Calu3 (cell line): Measurements from ENCODE around the gene RTN3. TPM values are rescaled to one million over a fixed set of nuclear protein-coding genes. Genes with fewer than 3 reads are reported as not detected.

Experiments used
- BruUV-seq: library from RNA; stranded (reverse); fragments of 400-500 nt; replicated peaks from 2 replicates; lab custom pipeline; 2021; lab: Mats Ljungman, UMichigan
- CTCF ChIA-PET: fragments of 300-600 bp; sonication (Branson Sonifier 250); formaldehyde crosslinking; loops from one replicate; lab custom pipeline; 2022; ENCODE audit warnings: antibody characterized with exemption; lab: Charles Lee
- DNase-seq: peaks from one replicate; pipeline ENCODE4 v3.0.0; 2022
- H3K27ac Mint-ChIP-seq: one replicate; pipeline ENCODE4 v1.8.0; 2022; ENCODE audit warnings: mixed read lengths; ENCODE audit not compliant: unreplicated experiment
- H3K27me3 Mint-ChIP-seq: one replicate; pipeline ENCODE4 v1.8.0; 2022; ENCODE audit warnings: mixed read lengths; ENCODE audit not compliant: unreplicated experiment
- H3K36me3 Mint-ChIP-seq: one replicate; pipeline ENCODE4 v1.8.0; 2022; ENCODE audit warnings: mild to moderate bottlenecking, moderate library complexity, mixed read lengths; ENCODE audit not compliant: insufficient read depth, unreplicated experiment
- H3K4me1 Mint-ChIP-seq: one replicate; pipeline ENCODE4 v1.8.0; 2022; ENCODE audit warnings: mild to moderate bottlenecking, low read depth, mixed read lengths; ENCODE audit not compliant: unreplicated experiment
- H3K4me3 Mint-ChIP-seq: one replicate; pipeline ENCODE4 v1.8.0; 2022; ENCODE audit warnings: mild to moderate bottlenecking, low read depth, moderate library complexity, mixed read lengths; ENCODE audit not compliant: unreplicated experiment
- H3K9me3 Mint-ChIP-seq: one replicate; pipeline ENCODE4 v1.8.0; 2022; ENCODE audit warnings: low read depth, mixed read lengths; ENCODE audit not compliant: unreplicated experiment
- intact Hi-C: fragments of 100-400 bp; cut with micrococcal nuclease; formaldehyde crosslinking; loops from one replicate; pipeline ENCODE4 v1.10.0; 2022; ENCODE audit not compliant: unreplicated experiment
- total RNA-seq: library from RNA; stranded (reverse); gene quantifications from 2 replicates; pipeline ENCODE4 v1.2.3, GENCODE V29; 2022
- TF ChIP-seq, protein P1 (sequence below): fragments of 200-600 bp; IDR thresholded peaks from one replicate; pipeline ENCODE4 v1.8.0; 2022; ENCODE audit warnings: antibody characterized with exemption; ENCODE audit not compliant: unreplicated experiment

The RTN3 gene
- total RNA-seq, 1 experiment from 2014 or later = 146 TPM

DNA sequence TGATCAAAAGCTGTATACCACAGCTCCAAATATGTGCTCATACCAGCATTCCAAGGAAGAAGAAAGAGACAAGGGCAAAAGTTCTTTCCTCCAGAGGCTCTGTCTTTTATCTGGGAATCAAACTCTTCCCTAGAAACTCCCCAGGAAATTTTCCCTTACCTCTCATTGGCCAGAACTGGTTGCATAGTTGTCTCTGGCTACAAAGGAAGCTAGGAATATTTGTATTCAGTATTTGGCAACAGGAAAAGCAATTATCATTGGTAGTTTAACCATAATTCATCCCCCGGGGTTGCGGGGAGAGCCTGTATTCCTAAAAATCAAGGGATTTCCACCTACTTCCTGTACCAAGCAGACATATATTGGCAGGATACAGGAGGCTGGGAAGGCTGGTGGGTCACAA is 97.7 kb downstream of the RTN3 start:
- Mint-ChIP-seq H3K27me3 (peaks cover 20% of the 10 kb centered on the region), H3K4me3 (no peak overlapping the region), H3K4me1 (no peaks in the 10 kb centered on the region), H3K9me3 (no peaks in the 10 kb centered on the region), H3K36me3 (no peaks in the 10 kb centered on the region), H3K27ac (no peak overlapping the region)
- no TSS peak for BruUV-seq
- TF ChIP-seq, protein P1, sequence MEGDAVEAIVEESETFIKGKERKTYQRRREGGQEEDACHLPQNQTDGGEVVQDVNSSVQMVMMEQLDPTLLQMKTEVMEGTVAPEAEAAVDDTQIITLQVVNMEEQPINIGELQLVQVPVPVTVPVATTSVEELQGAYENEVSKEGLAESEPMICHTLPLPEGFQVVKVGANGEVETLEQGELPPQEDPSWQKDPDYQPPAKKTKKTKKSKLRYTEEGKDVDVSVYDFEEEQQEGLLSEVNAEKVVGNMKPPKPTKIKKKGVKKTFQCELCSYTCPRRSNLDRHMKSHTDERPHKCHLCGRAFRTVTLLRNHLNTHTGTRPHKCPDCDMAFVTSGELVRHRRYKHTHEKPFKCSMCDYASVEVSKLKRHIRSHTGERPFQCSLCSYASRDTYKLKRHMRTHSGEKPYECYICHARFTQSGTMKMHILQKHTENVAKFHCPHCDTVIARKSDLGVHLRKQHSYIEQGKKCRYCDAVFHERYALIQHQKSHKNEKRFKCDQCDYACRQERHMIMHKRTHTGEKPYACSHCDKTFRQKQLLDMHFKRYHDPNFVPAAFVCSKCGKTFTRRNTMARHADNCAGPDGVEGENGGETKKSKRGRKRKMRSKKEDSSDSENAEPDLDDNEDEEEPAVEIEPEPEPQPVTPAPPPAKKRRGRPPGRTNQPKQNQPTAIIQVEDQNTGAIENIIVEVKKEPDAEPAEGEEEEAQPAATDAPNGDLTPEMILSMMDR = no peak
- intact Hi-C loops = no loop called here
- CTCF ChIA-PET = interaction anchor here (1.4 kb wide), 1 partner anchor 10 kb away, joined by 5 read pairs; the partner anchor contains the start of gene ZFTA
- DNase-seq = no peak

DNA sequence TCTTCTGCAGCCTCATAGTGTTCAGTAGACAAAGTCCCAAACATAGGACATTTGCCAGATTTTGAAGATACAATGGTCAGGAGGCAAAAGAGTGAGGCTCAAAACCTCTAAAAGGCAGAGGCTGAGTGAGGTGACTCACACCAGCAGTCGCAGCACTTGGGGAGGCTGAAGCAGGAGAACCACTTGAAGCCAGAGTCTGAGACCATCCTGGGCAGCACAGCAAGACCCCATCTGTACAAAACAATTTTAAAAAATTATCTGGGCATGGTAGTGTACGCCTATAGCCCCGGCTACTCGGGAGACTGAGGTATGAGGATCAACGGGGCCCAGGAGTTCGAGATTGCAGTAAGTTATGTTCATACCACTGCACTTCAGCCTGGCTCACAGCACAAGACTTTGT is 101.4 kb downstream of the RTN3 start:
- CTCF ChIA-PET = no interaction called here
- TF ChIP-seq, protein P1 = no peak
- no peaks in the 10 kb centered on the region for H3K4me1 Mint-ChIP-seq

DNA sequence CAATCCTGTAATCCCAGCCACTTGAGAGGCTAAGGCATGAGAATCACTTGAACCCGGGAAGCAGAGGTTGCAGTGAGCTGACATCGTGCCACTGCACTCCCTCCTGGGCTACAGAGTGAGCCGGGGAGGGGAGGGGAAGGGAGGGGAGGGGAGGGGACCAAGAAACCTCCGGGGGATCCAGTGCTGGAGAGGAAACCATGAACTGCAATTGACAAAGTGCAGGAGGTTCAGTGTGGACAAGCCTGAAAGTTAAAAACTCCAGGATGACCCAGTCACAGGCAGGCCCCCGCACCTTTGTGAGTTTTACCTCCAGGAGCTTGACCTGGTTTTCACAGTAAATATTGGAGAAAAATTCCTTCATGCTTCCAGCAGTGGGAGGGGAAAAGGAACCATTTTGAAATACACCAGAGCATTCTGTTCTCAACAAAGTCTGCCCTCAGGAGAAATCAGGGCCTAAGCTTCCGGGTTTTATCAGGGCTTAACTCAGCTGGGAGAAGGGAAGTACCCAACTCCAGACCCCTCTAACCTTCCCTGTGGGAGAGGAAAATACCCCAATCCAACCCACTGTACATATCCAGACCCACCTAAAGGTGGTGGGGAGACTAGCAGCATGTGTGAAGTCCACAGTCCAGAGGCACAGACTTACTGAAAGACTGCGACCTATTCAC is 102.8 kb downstream of the RTN3 start:
- intact Hi-C loops = no loop called here
- TF ChIP-seq, protein P1 = no peak
- DNase-seq = no peak
- CTCF ChIA-PET = no interaction called here
- no TSS peak for BruUV-seq
- no peak overlapping the region for H3K4me3 Mint-ChIP-seq
- no peaks in the 10 kb centered on the region for H3K4me1 Mint-ChIP-seq
- no peaks in the 10 kb centered on the region for H3K9me3 Mint-ChIP-seq
- H3K36me3 Mint-ChIP-seq = no peaks in the 10 kb centered on the region
- no peak overlapping the region for H3K27ac Mint-ChIP-seq
- peaks cover under 1% of the 10 kb centered on the region for H3K27me3 Mint-ChIP-seq

More for the DNA sequence above, 101.4 kb downstream of the RTN3 start:
- no peaks in the 10 kb centered on the region for H3K9me3 Mint-ChIP-seq
- no peak overlapping the region for H3K27ac Mint-ChIP-seq
- BruUV-seq = no TSS peak
- H3K27me3 Mint-ChIP-seq = peaks cover 14% of the 10 kb centered on the region
- H3K36me3 Mint-ChIP-seq = no peaks in the 10 kb centered on the region
- intact Hi-C loops = no loop called here
- H3K4me3 Mint-ChIP-seq = no peak overlapping the region
- no peak for DNase-seq

- Mint-ChIP-seq H3K36me3 (no peaks in the 10 kb centered on the region), H3K4me3 (no peak overlapping the region), H3K27me3 (no peaks in the 10 kb centered on the region), H3K27ac (no peak overlapping the region), H3K4me1 (no peaks in the 10 kb centered on the region), H3K9me3 (no peaks in the 10 kb centered on the region)
- TF ChIP-seq, protein P1 = no peak
- CTCF ChIA-PET = interaction anchor here (0.7 kb wide), 1 partner anchor 95 kb away, joined by 4 read pairs; no protein-coding TSS in a partner anchor
- intact Hi-C loops = no loop called here
- DNase-seq = no peak
- BruUV-seq = no TSS peak
Measured at GRCh38 chr11:63785823-63786222, 104.5 kb downstream of the RTN3 start.
